ENCODE measurements around the gene LRRC8D.

LRRC8D gene

GRCh38 chr1:89910268-89910667, 89.4 kb downstream of the LRRC8D start:
- Histone ChIP-seq H3K27me3 (ENCODE audit: insufficient read depth, low read depth, severe bottlenecking) (no peaks in the 10 kb centered on the region), H3K27ac (no peak overlapping the region), H3K4me3 (ENCODE audit: low read depth, low read length) (no peak overlapping the region), H3K36me3 (no peaks in the 10 kb centered on the region), H3K9me3 (ENCODE audit: severe bottlenecking) (no peaks in the 10 kb centered on the region)
- TF ChIP-seq CTCF (IDR thresholded peaks at IDR 0.05; ENCODE audit: low read depth, low read length) = no peak
- DNase-seq = no peak

- Histone ChIP-seq H3K27ac (no peak overlapping the region), H3K9me3 (ENCODE audit: severe bottlenecking) (no peaks in the 10 kb centered on the region), H3K36me3 (no peaks in the 10 kb centered on the region), H3K4me3 (ENCODE audit: low read depth, low read length) (no peak overlapping the region), H3K27me3 (ENCODE audit: insufficient read depth, low read depth, severe bottlenecking) (no peaks in the 10 kb centered on the region)
- no peak for TF ChIP-seq CTCF (IDR thresholded peaks at IDR 0.05; ENCODE audit: low read depth, low read length)
- DNase-seq = no peak
These were observed 89.9 kb downstream of the LRRC8D start for GRCh38 chr1:89910780-89911179.

GRCh38 chr1:89911191-89911991, 90.6 kb downstream of the LRRC8D start:
- Histone ChIP-seq H3K36me3 (no peaks in the 10 kb centered on the region), H3K4me3 (ENCODE audit: low read depth, low read length) (no peak overlapping the region), H3K9me3 (ENCODE audit: severe bottlenecking) (no peaks in the 10 kb centered on the region), H3K27ac (no peak overlapping the region), H3K27me3 (ENCODE audit: insufficient read depth, low read depth, severe bottlenecking) (no peaks in the 10 kb centered on the region)
- TF ChIP-seq CTCF (IDR thresholded peaks at IDR 0.05; ENCODE audit: low read depth, low read length) = no peak
- no peak for DNase-seq

- Histone ChIP-seq H3K36me3 (no peaks in the 10 kb centered on the region), H3K9me3 (ENCODE audit: severe bottlenecking) (no peaks in the 10 kb centered on the region), H3K4me3 (ENCODE audit: low read depth, low read length) (no peak overlapping the region), H3K27ac (no peak overlapping the region), H3K27me3 (ENCODE audit: insufficient read depth, low read depth, severe bottlenecking) (no peaks in the 10 kb centered on the region)
- no peak for DNase-seq
- TF ChIP-seq CTCF (IDR thresholded peaks at IDR 0.05; ENCODE audit: low read depth, low read length) = no peak
These were observed 91.2 kb downstream of the LRRC8D start for GRCh38 chr1:89912073-89912472.

GRCh38 chr1:89913353-89914095, 92.7 kb downstream of the LRRC8D start:
- DNase-seq = no peak
- Histone ChIP-seq H3K36me3 (no peaks in the 10 kb centered on the region), H3K9me3 (ENCODE audit: severe bottlenecking) (no peaks in the 10 kb centered on the region), H3K27ac (no peak overlapping the region), H3K4me3 (ENCODE audit: low read depth, low read length) (no peak overlapping the region), H3K27me3 (ENCODE audit: insufficient read depth, low read depth, severe bottlenecking) (no peaks in the 10 kb centered on the region)
- no peak for TF ChIP-seq CTCF (IDR thresholded peaks at IDR 0.05; ENCODE audit: low read depth, low read length)

Data from WERI-Rb-1 (cell line).